Left hindlimb (tissue), 1 donor: ENCODE measurements around the gene PRMT7.

Source experiments
- DNase-seq: peaks from one replicate; pipeline ENCODE4 v3.0.0-alpha.2; 2018

Gene PRMT7

GRCh38 chr16:68399456-68399855, 88.6 kb downstream of the PRMT7 start:
- DNase-seq = no peak

- no peak for DNase-seq
Measured at GRCh38 chr16:68400083-68400923, 89.5 kb downstream of the PRMT7 start.

GRCh38 chr16:68400924-68401460, 90.2 kb downstream of the PRMT7 start:
- no peak for DNase-seq

GRCh38 chr16:68401871-68402747, 91.3 kb downstream of the PRMT7 start:
- DNase-seq = no peak

- no peak for DNase-seq
Measured at GRCh38 chr16:68402748-68403040, 91.9 kb downstream of the PRMT7 start.

GRCh38 chr16:68403177-68403576, 92.4 kb downstream of the PRMT7 start:
- DNase-seq = no peak

- DNase-seq = no peak
Measured at GRCh38 chr16:68403704-68404103, 92.9 kb downstream of the PRMT7 start.

- no peak for DNase-seq
Measured at GRCh38 chr16:68404736-68405345, 94.0 kb downstream of the PRMT7 start.

GRCh38 chr16:68406458-68407152, 95.8 kb downstream of the PRMT7 start:
- peak; percentile 57 for DNase-seq
